Stomach (tissue), 9 donors: ENCODE data around the gene CTSV. TPM values are rescaled to one million over a fixed set of nuclear protein-coding genes. Genes with fewer than 3 reads are reported as not detected.

Experiments
- DNase-seq, 2 donors: peaks; one replicate each; pipeline versions ENCODE4 v3.0.0 to v3.0.0-alpha.2; 2013 to 2019
- H3K27ac ChIP-seq, 5 donors: fragments of 200-600 bp in 4 of 5; sonication (generic) in 4 of 5; one replicate each; pipeline ENCODE4 v1.5.1; 2013 to 2019; ENCODE audit warnings: mild to moderate bottlenecking in 1 of 5, moderate library complexity in 1 of 5
- H3K27me3 ChIP-seq, 3 donors: fragments of 200-600 bp; sonication (generic); one replicate each; pipeline ENCODE4 v1.5.1; 2017 to 2019; ENCODE audit warnings: mixed run types in 1 of 3
- H3K36me3 ChIP-seq, 4 donors: fragments of 200-600 bp; sonication (generic); 1 replicate in 3 of 4; 2 replicates in 1 of 4; pipeline ENCODE4 v1.5.1; 2016 to 2019
- H3K4me1 ChIP-seq, 4 donors: fragments of 200-600 bp; sonication (generic); one replicate each; pipeline ENCODE4 v1.5.1; 2016 to 2019
- H3K4me3 ChIP-seq, 4 donors: fragments of 200-600 bp; sonication (generic) in 3 of 4; one replicate each; pipeline ENCODE4 v1.5.1; 2016 to 2019; ENCODE audit warnings: mild to moderate bottlenecking in 1 of 4
- H3K9me3 ChIP-seq, 4 donors: fragments of 200-600 bp; sonication (generic); one replicate each; pipeline ENCODE4 v1.5.1; 2016 to 2019
- CTCF ChIP-seq, 7 experiments: fragments of 450-650 bp in 4 of 7; fragments of 200-600 bp in 3 of 7; sonication (generic) in 3 of 7; IDR thresholded peaks; one replicate each; pipeline ENCODE4 v1.5.1; 2016 to 2019; ENCODE audit warnings: antibody characterized with exemption in 7 of 7, control low read depth in 2 of 7, mild to moderate bottlenecking in 1 of 7
- EP300 ChIP-seq: sonication (generic); formaldehyde crosslinking; IDR thresholded peaks from one replicate; pipeline ENCODE4 v1.6.1; 2017; ENCODE audit warnings: antibody characterized with exemption
- POLR2A ChIP-seq, 4 donors: fragments of 450-650 bp; IDR thresholded peaks; one replicate each; pipeline ENCODE4 v1.6.1; 2016; ENCODE audit warnings: antibody characterized with exemption in 4 of 4, control low read depth in 2 of 4, mild to moderate bottlenecking in 1 of 4, moderate library complexity in 1 of 4
- POLR2AphosphoS5 ChIP-seq, 3 donors: sonication (generic); formaldehyde crosslinking; IDR thresholded peaks; one replicate each; pipeline ENCODE4 v1.6.1; 2016; ENCODE audit warnings: antibody characterized with exemption in 3 of 3
- WGBS, 5 donors: extraction: QIAGEN DNeasy Blood & Tissue Kit in 3 of 5; methylation state at CpG; one replicate each; pipeline versions ENCODE4 v1.1.5 to v1.1.7; 2013 to 2018; 5-methylcytosine and 5-hydroxymethylcytosine counted together
- intact Hi-C: fragments of 100-400 bp; cut with DNase I; formaldehyde crosslinking; loops from one replicate; pipeline ENCODE4 v1.15.1; 2023; ENCODE audit warnings: low total_unique reads
- polyA plus RNA-seq, 3 donors: library from polyadenylated mRNA; stranded (reverse); fragments of 200-250 nt; gene quantifications; one replicate each; pipeline ENCODE4 v1.2.3, GENCODE V29; 2013
- total RNA-seq, 5 donors: library from RNA; depleted of rRNA; stranded (reverse); fragments of >200 nt; gene quantifications; one replicate each; pipeline versions ENCODE4 v1.1.0 to v1.2.3, GENCODE V29; 2014 to 2016
- donor health status: healthy with polysubstance abuse.
- donor health status: Bipolar disorder and iron deficiency.
- donor health status: healthy.

The CTSV gene
- total and polyA plus RNA-seq, 8 donors = 0.43 to 11.0 (median 6.3) TPM; not detected in 2

GRCh38 chr9:97052735-97053134 is 13.8 kb upstream of the CTSV start:
- Histone ChIP-seq H3K27ac (no peak overlapping the region), H3K4me1 (no peaks in the 10 kb centered on the region), H3K4me3 (no peak overlapping the region), H3K36me3 (no peaks in the 10 kb centered on the region), H3K9me3 (no peaks in the 10 kb centered on the region), H3K27me3 (peaks cover 0 to 19% (median 0%) of the 10 kb centered on the region in 3 donors)
- DNase-seq = no peak
- intact Hi-C loops = no loop called here
- TF ChIP-seq EP300 (no peak), POLR2AphosphoS5 (IDR thresholded peaks at IDR 0.05) (no peak), CTCF (IDR thresholded peaks at IDR 0.05) (no peak), POLR2A (IDR thresholded peaks at IDR 0.05) (no peak)
- WGBS, 5 donors = 52 to 64% (median 61%) methylated on average over 2 of the region's 2 CpGs

GRCh38 chr9:97046228-97046627 is 7.3 kb upstream of the CTSV start:
- WGBS, 5 donors = 17 to 46% (median 29%) methylated on average over 5 of the region's 5 CpGs
- H3K36me3 ChIP-seq = no peaks in the 10 kb centered on the region
- peaks cover 0 to 13% (median 0%) of the 10 kb centered on the region in 3 donors for H3K27me3 ChIP-seq
- peaks cover 0 to 5% (median 0%) of the 10 kb centered on the region in 4 donors for H3K9me3 ChIP-seq
- no peak for TF ChIP-seq CTCF (IDR thresholded peaks at IDR 0.05)
- peak in 2 of 3 donors; percentile 6 to 31 for TF ChIP-seq POLR2AphosphoS5 (IDR thresholded peaks at IDR 0.05)
- H3K27ac ChIP-seq = no peak overlapping the region
- no peaks in the 10 kb centered on the region for H3K4me1 ChIP-seq
- intact Hi-C loops = no loop called here
- DNase-seq = peak; percentile 76 to 81
- H3K4me3 ChIP-seq = no peak overlapping the region

- no peak for TF ChIP-seq POLR2AphosphoS5 (IDR thresholded peaks at IDR 0.05)
- TF ChIP-seq POLR2A (IDR thresholded peaks at IDR 0.05) = no peak
- no peak for TF ChIP-seq CTCF (IDR thresholded peaks at IDR 0.05)
- no peak for TF ChIP-seq EP300
These were observed 6.4 kb upstream of the CTSV start for GRCh38 chr9:97045300-97045699.

GRCh38 chr9:97041898-97042297 is 3.0 kb upstream of the CTSV start:
- Histone ChIP-seq H3K27ac (peak overlapping the region in 1 of 5 donors; percentile 34), H3K4me3 (no peak overlapping the region), H3K27me3 (peaks cover 0 to 46% (median 7%) of the 10 kb centered on the region in 3 donors), H3K4me1 (peaks cover 7 to 17% (median 14%) of the 10 kb centered on the region in 4 donors), H3K36me3 (no peaks in the 10 kb centered on the region), H3K9me3 (peaks cover 0 to 5% (median 0%) of the 10 kb centered on the region in 4 donors)
- WGBS, 5 donors = 20 to 31% (median 22%) methylated on average over 2 of the region's 2 CpGs
- peak in 1 of 2 donors; percentile 70 for DNase-seq
- TF ChIP-seq EP300 (no peak), POLR2AphosphoS5 (IDR thresholded peaks at IDR 0.05) (no peak), POLR2A (IDR thresholded peaks at IDR 0.05) (no peak), CTCF (IDR thresholded peaks at IDR 0.05) (no peak)
- intact Hi-C loops = no loop called here

More at GRCh38 chr9:97045300-97045699, 6.4 kb upstream of the CTSV start:
- Histone ChIP-seq H3K4me1 (no peaks in the 10 kb centered on the region), H3K27ac (no peak overlapping the region), H3K9me3 (peaks cover 0 to 5% (median 0%) of the 10 kb centered on the region in 4 donors), H3K36me3 (no peaks in the 10 kb centered on the region), H3K4me3 (no peak overlapping the region), H3K27me3 (peaks cover 0 to 19% (median 0%) of the 10 kb centered on the region in 3 donors)
- no peak for DNase-seq
- intact Hi-C loops = no loop called here
- WGBS, 5 donors = 74 to 85% (median 80%) methylated on average over 5 of the region's 5 CpGs
